Activated CD8-positive, alpha-beta memory T cell treated with anti-CD3 and anti-CD28 coated beads, Interleukin-2, amount 50 U/mL, for 4 hours (primary cell): ENCODE results near the gene MAPK9.
"Not testable (repeated sequence)": the region's sequence is repeated elsewhere in the genome, so short reads cannot be mapped to it uniquely, and the experiment has no call there.

ENCODE experiments used
- DNase-seq: peaks from one replicate; pipeline ENCODE4 v3.0.0-alpha.2; 2020

The MAPK9 gene

DNA sequence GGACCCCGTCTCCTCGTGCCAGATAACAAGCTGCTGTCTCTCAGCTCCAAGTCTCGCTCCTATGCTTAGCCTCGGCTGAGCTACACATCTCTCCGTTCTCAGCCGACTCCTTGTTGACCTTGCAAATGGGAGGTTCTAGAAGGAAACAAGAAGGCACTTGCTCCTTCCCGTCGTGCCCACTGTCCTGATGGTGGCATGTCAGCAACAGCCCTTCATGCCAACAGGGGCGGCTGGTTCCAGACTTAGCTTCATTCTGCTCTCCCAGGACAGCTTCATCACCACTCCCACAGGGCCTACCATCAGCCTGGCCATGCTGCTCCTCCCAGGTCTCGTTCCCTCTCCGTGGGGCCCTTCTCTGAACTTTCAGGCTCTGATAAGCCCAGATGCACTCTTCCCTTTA is 69.8 kb downstream of the MAPK9 start:
- no peak for DNase-seq

DNA sequence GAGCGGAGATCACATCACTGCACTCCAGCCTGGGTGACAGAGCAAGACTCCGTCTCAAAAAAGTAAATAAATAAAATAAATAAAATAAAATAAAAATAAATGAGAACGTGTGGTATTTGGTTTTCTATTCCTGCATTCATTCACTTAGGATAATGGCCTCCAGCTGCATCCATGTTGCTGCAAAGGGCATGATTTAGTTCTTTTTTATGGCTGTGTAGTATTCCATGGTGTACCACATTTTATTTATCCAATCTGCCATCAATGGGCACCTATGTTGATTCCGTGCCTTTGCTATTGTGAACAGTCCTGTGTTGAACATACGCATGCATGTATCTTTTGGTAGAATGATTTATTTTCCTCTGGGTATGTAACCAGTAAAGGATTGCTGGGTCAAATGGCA is 74.1 kb downstream of the MAPK9 start:
- no peak for DNase-seq

DNA sequence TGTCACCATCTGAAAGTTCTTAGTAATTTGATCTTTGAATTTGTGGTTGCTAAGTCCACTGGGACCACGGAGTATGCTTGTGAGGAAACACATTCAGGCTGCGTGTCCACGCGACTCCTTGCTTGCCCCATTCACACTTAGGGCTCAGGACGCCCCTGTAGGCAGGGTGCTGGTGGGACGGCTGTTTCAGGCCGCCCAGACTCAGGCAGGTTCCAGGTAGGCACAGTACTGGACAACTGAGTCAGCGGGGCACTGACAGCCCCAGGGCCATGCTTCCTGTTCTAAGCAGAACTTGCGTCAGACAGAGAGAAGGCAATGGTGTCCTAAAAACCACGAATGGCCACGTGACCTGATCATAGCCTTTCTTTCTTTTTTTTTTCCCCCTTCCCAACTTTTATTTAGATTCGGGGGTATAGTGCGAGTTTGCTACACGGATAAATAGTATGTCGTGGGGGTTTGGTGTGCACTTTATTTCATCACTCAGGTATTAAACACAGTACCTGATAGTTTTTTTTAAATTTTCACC is 75.2 kb downstream of the MAPK9 start:
- DNase-seq = no peak

DNA sequence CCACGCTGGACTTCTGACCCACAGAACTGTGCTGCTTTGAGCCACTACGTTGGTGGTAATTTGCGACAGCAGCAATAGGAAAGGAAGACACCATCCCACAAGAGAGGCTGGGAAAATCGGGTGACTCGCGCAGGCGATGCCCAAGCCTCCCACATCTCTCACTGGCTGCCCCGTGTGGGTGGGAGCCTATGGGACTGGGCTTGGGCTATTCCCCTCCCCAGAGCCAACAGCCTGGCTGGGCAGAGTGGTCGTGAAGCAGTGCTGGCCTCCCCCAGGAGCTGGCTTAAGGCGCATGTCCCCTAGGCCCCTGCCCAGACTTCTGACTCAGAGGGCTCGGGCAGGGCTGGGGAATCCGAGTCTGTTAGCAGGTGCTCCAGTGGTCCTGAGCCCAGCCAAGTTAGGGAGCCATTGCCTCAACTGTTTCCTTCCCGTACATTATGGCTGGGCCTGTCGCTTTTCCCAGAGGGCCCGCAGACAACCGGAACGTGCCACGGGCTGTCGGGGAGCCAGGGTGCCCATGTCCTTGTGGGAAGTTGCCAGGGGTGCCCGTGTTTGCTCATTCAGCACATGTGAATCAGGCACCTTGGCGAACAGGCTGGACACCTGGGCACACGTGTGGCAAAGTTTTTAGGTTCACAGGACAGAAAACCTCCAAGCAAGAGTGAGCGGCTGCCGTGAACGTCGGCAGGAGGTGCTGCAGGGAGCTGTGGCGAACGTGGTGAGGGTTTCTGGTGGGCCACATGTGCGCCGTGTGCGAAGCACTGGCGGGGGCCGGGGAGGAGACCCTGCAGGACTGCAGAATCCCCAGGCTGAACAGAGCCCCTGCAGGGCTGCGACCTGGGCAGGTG is 75.9 kb downstream of the MAPK9 start:
- DNase-seq = no peak

DNA sequence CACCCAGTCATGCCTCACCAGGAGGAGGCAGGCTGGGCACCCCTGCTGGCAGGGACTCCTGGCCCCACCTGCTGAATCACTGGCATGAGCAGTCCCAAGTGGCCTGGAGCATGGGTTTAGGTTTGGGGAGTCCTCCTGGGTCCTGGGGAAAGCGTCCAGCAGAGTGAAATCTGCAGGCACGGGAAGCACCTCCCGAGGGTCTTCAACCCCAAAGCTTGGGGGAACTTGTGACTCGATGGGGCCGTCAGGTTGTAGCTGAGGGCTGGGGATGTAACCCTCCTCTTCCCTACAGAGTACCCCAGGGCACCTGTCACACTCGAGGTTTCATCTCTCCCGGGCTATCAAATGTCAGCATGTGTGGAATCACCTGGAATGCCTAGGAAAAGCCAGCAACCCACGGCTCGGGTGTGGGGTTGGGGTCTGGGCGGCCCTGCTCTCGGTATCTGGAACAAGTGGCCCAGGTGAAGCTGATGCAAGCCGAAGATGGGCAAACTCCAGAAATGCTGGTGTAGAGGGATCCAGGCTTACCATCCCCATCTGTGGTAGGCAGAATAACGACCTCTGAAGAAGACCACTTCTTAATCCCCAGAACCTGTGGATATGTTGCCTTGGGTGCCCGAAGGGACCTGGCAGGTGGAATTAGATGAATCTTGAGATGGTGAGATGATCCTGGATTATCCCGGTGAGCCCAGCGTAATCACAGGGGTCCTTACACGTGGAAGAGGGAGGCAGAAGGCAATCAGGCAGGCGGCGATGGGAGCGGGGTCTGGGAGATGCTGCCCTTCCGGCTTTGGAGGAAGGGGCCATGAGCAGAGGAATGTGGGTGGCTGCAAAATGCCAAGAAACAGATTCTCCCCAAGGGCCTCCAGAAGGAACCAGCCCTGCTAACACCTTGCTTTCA is 76.8 kb downstream of the MAPK9 start:
- DNase-seq = no peak

DNA sequence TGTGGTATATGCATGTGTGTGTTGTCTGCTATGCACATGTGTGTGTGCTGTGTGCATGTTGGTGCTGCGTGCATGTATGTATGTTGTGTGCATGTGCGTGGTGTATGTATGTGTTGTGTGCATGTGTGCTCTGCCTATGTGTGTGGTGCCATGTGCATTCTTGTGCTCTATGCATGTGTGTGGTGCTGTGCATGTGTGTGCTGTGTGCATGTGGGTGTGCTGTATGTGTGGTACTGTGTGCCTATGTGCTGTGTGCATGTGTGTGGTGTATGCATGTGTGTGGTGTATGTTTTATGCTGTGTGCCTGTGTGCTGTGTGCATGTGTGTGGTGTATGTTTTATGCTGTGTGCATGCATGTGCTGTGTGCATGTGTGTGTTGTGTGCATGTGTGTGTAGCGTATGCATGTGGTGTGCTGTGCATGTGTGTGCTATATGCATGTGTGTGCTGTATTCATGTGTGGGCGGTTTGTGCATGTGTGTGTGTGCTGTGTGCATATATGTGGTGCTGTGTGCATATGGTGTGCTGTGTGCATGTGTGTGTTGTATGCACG is 78.2 kb downstream of the MAPK9 start:
- no peak for DNase-seq

DNA sequence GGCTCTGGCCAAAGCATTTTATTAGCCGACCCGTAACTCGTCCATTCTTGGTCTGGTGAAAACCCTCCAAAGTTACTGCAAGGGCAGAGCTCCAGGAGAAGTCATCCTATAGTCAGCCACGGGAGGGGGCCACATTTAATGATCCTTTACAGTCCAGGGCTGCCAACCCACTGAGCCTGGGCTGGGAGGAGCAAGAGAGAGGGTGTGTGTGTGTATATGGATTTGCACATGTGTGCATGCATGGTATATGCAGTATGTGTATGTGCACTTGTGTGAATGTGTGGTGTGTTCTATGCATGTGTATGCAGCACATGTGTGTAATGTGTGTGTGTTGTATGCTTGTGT is 78.7 kb downstream of the MAPK9 start:
- no peak for DNase-seq

DNA sequence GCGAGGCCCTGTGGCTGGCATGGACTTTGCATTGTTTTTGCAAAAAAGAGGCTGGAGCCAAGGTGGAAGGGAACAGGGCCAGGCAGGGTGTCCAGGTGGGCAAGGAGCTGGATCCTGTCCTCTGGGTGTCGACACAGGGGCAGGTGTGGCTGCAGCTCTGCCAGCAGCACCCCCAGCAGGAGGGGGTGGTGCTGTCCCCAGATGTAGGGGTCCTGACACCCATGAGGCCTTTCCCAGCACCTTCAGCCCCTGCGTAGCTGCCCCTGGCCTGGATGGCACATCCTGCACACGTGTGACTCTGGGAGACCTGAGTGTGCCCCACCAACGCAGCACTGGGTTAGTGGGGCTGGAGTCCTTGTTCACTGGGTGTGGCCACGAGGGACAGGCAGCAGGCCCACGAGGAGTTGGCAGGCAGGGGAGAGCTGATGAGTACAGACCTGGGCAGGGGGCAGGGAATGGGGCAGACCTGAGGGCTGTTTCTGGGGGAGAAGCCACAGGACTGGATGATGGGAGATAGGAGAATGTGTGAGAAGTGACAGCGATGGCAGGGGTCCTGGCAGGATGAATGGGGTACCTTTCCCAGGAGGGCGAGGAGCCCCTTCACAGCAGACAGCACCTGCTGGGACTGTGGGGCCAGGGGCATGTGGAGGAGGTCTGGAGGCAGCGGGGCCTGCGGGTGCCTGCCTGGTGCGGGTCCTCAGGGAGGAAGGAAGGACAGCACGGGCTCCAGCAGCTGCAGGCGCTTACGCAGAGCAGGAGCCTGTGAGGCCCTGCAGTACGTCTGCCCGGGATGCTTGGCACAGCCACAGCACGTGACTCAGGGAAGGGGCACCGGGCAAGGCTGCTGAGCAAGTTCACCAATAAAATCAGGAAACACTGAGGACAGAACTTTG is 79.3 kb downstream of the MAPK9 start:
- no peak for DNase-seq

DNA sequence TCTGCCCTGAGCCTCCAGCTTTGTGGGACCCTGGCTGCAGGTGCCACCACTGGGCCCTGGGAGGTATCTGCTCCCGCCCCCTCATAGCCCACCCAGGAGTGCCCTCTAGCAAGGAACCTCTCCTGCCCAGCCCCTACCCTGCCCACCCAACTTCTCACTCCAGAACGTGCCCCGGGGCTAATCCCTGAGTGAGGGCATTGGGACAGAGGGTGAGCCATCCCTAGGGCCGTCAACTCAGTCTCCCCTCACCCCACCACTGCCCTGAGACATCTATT is 80.2 kb downstream of the MAPK9 start:
- DNase-seq = no peak

DNA sequence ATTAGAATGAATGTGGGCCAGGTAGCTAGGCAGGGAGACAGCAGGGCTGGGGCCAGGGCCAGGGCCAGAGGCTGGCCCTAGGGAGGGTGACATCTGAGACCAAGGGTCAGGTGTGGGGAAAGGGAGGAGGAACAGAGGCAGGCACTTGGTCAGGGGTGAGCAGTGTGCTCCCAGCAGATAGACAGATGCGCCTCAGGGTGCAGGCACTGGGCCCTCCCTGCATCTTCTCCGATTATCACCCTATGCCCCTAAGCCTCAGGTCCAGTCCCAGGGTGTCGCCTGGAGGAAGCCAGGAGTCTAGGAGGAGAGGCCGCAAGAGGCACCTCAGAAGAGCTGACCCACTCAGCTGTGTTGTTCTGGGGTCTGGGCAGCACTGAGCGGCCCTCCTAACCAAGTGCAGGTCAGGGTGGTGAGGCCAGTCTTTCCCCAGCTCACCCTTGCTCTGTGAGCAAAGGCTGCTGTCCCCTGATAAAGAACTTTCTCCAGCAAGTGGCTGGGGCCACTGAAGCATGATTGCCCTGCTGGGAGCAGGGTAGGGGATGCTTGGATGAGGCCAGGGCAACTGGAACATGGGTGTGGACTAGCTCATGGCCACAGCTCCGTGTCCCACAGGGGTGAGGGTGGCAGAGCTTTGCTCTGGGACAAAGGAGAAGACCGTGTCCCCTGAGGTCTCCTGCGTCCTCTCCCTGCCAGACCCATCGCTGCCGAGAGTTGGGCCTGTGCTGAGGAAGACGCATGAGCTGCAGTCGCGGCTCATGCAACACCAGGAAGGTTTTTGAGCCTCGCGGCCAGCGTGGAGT is 80.7 kb downstream of the MAPK9 start:
- DNase-seq = no peak

DNA sequence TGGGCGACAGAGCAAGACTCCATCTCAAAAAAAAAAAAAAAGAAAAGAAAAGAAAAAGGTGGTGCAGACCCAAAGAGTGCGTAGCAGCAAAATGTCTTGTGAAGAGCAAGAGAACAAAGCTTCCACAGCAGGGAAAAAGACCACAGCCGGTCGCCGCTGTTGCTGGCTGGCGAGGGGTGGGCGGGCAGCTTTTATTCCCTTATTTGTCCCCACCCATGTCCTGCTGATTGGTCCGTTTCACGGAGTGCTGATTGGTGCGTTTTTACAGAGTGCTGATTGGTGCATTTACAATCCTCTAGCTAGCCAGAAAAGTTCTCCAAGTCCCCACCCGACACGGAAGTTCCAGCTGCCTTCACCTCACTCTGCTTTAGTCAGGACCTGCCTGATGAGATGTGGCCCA is 81.8 kb downstream of the MAPK9 start:
- not testable (repeated sequence) for DNase-seq

DNA sequence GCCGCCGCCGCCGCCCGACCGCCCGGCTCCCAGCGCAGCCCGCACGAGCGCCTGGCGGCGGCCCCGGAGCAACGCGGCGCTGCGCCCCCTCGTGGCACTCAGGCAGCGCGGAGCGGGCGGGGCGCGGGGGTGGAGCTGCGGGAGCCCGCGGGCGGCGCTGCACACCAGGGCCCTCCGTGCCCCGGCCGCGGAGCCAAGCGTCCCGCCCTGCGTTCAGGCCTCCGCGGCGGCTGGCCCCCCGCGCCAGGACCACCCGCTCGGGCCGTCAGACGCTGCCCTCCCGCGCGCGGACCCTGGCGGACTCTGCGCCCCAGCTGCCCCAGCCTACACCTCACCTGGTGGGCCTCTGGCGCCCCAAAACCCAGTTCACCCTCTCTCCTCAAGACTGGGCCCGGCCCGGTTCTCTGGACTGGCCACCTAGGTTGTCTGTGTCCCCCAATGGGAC is 82.7 kb downstream of the MAPK9 start, which contains the start of gene RASGEF1C:
TSS of gene RASGEF1C (minus strand) at position 75 of the 445 bp plus-strand sequence. CDS start 71,159 bp downstream, outside the sequence.
- peak; percentile 63 for DNase-seq

DNA sequence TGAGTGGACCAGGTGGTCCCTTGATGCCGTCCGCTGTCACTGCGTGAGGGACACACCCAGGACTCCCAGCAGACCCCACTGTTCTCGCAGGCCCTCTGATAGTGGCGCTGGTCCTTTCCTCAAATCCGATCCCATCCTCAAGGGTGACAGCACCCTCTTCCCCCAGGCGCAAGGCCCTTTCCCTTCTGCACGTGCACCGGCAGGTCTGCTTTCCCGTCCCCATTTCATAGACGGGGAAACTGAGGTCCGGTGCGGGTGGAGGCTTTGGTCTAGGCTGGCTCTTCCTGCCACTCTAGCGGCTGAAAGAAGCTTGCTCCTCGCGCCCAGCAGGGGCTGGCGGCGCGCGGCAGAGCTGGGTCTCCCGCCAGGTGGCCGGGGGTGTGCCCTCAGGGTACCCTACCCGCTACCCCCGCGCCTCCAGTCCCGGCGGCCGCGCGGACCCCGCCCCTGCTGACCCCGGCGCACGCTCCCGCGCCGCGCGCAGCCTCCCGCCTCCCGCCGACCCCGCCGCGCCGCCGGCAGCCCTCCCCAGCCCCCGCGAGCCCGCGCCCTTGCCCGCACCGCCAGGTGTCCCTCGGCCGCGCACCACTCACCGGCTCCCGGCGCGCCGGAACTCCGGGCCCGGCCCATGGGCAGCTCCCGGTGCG is 83.3 kb downstream of the MAPK9 start:
- DNase-seq = no peak

DNA sequence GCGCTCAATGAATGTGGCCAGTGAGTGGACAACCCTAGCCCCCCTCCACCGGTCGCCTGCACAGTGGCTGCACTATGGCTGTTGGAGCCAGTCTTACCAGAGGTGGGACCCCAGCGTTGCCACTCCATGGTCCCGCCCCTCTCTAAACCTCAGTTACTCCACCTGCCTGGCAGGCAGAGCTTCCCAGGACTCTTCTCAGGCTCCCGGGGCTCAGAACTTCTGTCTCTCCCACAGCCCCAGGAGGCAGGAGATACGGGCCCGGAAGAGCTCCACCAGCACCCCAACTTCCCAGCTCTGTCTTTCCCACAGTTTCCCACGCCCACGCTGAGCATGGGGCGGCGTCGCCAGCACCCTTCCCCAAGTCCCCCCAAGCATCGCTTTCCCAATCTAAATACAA is 83.8 kb downstream of the MAPK9 start:
- DNase-seq = no peak

DNA sequence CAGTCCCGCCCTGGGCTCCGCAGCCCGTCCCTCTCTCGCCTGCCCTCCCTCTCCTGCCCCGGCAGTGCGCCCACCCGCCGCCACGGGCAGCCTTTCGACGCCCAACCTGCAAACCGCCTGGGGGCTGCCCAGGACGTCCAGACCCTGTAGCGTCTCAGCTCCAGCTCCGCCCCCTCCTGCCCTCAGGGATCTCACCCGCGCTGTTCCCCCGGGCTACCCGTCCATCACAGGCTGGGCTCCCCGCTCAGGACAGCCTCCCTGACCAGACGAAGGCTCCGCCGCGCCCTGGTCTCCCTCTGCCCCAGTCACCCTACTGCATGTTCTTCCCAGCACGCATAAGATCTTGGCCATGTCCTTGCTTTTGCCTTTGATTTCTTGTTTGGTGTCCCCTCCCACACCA is 84.3 kb downstream of the MAPK9 start:
- no peak for DNase-seq

DNA sequence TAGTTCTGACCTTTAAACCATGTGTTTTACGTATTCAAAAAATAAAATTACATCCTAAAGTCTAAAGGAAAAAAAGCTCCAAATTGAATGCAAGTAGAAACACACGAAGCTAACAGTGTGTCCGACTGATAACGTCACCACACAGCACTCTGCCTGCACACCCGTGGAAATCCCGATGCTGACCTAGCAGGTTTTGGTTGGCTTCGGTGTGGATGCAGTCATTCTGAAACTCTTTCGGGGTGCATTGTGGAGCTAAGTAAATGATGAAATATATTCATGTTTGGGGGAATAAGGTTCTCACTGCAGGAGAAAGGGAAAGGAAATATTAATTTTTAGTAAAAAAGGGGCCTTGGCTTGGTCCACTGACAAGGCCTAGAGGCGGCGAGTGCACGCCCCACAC is 84.9 kb downstream of the MAPK9 start:
- DNase-seq = no peak

DNA sequence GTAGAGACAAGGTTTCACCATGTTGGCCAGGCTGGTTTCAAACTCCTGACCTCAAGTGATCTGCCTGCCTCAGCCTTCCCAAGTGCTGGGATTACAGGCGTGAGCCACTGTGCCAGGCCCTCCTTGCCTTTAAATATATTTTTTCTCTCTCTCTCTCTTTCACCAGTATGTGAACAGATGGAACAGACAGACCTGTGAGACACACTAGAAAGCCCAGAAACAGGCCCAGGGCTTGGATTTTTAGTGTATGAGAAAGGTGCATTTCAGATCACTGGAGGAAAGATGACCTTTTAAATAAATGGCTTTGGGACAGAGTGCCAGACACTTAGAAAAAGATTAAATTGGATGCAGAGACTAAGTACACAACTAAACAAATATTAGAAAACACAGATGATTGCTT is 86.0 kb downstream of the MAPK9 start:
- no peak for DNase-seq

DNA sequence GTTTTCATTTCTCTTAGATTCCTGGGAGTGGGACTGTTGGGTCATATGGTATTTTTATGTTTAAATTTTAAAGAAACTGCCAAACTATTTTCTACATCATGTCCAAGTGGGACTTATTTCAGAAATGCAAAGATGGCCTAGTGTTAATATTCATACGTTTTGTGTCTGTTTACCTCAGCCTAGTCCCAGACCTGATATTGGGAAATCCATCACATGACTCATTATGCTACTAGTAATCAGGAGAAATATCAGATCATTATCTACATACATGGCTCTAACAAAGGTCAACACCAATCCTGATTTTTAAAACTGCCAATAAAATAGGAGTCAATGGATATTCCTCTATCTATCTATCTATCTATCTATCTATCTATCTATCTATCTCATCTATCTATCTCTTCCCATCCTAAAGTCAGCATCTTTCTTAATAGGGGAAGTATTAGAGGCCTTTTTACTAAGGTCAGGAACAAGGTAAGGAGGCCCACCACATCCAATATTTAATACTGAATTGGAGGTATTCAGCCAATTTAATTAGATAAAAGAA is 87.5 kb downstream of the MAPK9 start:
- no peak for DNase-seq

DNA sequence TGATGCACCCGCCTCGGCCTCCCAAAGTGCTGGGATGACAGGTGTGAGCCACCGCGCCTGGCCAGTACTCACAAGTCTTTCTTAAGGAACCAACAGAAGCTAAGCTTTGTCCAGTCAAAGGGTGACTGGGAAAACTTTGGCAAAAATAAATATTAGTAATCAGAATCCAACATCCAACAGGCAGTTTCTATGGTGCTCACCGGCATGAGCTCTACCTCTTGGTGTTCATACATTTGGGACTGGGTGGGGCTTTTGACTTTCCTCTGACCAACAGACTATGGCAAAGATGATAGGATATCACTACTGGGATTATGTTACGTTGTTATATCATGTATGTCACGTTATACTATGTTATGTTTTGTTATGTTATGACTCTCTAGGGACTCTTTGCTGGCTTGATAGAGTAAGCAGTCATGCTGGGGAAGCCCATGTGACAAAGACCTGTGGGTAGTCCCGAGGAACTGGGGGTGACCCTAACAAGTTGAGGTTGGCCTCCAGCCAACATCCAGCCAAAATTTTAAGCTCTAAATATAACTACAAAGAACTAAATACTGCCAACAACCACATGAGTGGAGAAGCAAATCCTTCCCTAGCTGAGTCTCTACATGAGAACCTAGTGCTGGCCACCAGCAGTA is 88.8 kb downstream of the MAPK9 start:
- DNase-seq = no peak
